ENCODE results near the gene FOLR1. TPM values are rescaled to one million over a fixed set of nuclear protein-coding genes. Genes with fewer than 3 reads are reported as not detected.

Gene FOLR1
- total and polyA plus RNA-seq, 2 donors (not counting 1 experiment from before 2014, with no cell fraction given) = 0.15 TPM; not detected in 1

- Histone ChIP-seq H2AFZ (ENCODE audit: low read length) (no peak overlapping the region), H3K4me1 (ENCODE audit: control insufficient read depth, extremely low read depth, insufficient read depth, low read length) (peaks cover 8% of the 10 kb centered on the region), H3K4me2 (ENCODE audit: extremely low read depth, insufficient read depth, low read length) (no peak overlapping the region), H3K27me3 (ENCODE audit: control insufficient read depth, insufficient read depth, low read length) (peaks cover 10% of the 10 kb centered on the region), H3K36me3 (ENCODE audit: control insufficient read depth, insufficient read depth, low read length) (no peaks in the 10 kb centered on the region), H3K9me3 (ENCODE audit: control insufficient read depth, insufficient read depth, low read depth, low read length) (no peaks in the 10 kb centered on the region), H3K27ac (ENCODE audit: insufficient read depth, low read length) (no peak overlapping the region), H3K9ac (ENCODE audit: insufficient read depth, low read length) (no peak overlapping the region), H3K79me2 (ENCODE audit: control insufficient read depth, insufficient read depth, low read length) (peaks cover 21% of the 10 kb centered on the region), H3K4me3 (replicated peaks in 1 of 4; ENCODE audit: control extremely low read depth in 1 of 4, insufficient read depth in 1 of 4, low read depth in 3 of 4, low read length in 4 of 4) (no peak overlapping the region), H4K20me1 (ENCODE audit: control insufficient read depth, extremely low read depth, insufficient read depth, low read length) (no peaks in the 10 kb centered on the region)
- TF ChIP-seq, protein P1, sequence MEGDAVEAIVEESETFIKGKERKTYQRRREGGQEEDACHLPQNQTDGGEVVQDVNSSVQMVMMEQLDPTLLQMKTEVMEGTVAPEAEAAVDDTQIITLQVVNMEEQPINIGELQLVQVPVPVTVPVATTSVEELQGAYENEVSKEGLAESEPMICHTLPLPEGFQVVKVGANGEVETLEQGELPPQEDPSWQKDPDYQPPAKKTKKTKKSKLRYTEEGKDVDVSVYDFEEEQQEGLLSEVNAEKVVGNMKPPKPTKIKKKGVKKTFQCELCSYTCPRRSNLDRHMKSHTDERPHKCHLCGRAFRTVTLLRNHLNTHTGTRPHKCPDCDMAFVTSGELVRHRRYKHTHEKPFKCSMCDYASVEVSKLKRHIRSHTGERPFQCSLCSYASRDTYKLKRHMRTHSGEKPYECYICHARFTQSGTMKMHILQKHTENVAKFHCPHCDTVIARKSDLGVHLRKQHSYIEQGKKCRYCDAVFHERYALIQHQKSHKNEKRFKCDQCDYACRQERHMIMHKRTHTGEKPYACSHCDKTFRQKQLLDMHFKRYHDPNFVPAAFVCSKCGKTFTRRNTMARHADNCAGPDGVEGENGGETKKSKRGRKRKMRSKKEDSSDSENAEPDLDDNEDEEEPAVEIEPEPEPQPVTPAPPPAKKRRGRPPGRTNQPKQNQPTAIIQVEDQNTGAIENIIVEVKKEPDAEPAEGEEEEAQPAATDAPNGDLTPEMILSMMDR (conservative IDR thresholded peaks at IDR 0.05 in 1 of 2, IDR thresholded peaks at IDR 0.05 in 1 of 2; ENCODE audit: low read depth in 1 of 2, low read length in 2 of 2) = no peak
- TF ChIP-seq EZH2 (IDR thresholded peaks at IDR 0.05; ENCODE audit: low read length, missing control alignments) = no peak
- no peak for DNase-seq (ENCODE audit: low read depth in 2 of 2)
Observed at GRCh38 chr11:72221386-72222075, 29.6 kb downstream of the FOLR1 start.

GRCh38 chr11:72222106-72222891 lies 30.4 kb downstream of the FOLR1 start:
- Histone ChIP-seq H3K4me2 (ENCODE audit: extremely low read depth, insufficient read depth, low read length) (peak overlapping the region; percentile 89), H3K9me3 (ENCODE audit: control insufficient read depth, insufficient read depth, low read depth, low read length) (no peaks in the 10 kb centered on the region), H3K27ac (ENCODE audit: insufficient read depth, low read length) (no peak overlapping the region), H3K9ac (ENCODE audit: insufficient read depth, low read length) (no peak overlapping the region), H3K4me1 (ENCODE audit: control insufficient read depth, extremely low read depth, insufficient read depth, low read length) (peaks cover 8% of the 10 kb centered on the region), H3K4me3 (replicated peaks in 1 of 4; ENCODE audit: control extremely low read depth in 1 of 4, insufficient read depth in 1 of 4, low read depth in 3 of 4, low read length in 4 of 4) (peak overlapping the region; percentile 65 to 97 (median 82)), H3K27me3 (ENCODE audit: control insufficient read depth, insufficient read depth, low read length) (peaks cover 9% of the 10 kb centered on the region), H4K20me1 (ENCODE audit: control insufficient read depth, extremely low read depth, insufficient read depth, low read length) (no peaks in the 10 kb centered on the region), H3K79me2 (ENCODE audit: control insufficient read depth, insufficient read depth, low read length) (peaks cover 28% of the 10 kb centered on the region), H2AFZ (ENCODE audit: low read length) (peak overlapping the region; percentile 69), H3K36me3 (ENCODE audit: control insufficient read depth, insufficient read depth, low read length) (no peaks in the 10 kb centered on the region)
- DNase-seq (ENCODE audit: low read depth in 2 of 2) = no peak
- TF ChIP-seq EZH2 (IDR thresholded peaks at IDR 0.05; ENCODE audit: low read length, missing control alignments) = no peak
- TF ChIP-seq, protein P1 (conservative IDR thresholded peaks at IDR 0.05 in 1 of 2, IDR thresholded peaks at IDR 0.05 in 1 of 2; ENCODE audit: low read depth in 1 of 2, low read length in 2 of 2) = no peak

DNA sequence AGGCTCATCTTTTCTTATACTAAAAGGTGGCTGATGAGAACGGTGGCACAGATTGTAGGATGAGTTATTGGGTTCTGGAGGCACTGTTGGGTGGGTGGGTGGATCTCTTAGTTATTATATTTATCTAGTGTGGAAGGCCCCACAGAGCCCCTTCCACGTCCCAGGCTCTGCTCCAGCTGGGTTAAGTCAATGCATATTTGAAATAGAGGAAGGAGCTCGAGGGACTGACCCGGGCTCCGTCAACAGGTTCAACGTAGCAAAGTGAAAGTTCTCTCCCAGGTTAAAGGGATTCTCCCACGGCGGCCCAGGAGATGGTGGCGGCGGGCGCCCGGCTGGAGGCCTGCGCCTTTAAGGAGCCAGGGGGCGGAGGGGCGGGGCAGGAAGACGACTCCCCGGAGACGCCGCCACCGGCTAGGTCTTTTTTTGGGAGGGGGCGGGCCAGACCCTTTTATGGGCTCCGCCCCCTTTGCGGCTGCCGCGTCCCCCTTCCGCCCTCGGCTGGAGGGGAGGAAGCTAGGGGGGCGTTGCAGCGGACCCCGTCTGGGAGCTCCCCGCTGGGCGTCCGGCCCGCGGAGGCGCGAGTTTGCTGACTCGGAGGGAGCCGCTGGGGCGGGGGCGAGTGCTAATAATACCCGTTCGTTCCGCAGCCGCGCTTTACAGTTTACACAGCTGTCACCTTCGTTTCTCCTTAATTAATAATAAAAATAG lies 31.1 kb downstream of the FOLR1 start:
- H4K20me1 ChIP-seq (ENCODE audit: control insufficient read depth, extremely low read depth, insufficient read depth, low read length) = no peaks in the 10 kb centered on the region
- H3K27me3 ChIP-seq (ENCODE audit: control insufficient read depth, insufficient read depth, low read length) = peaks cover 5% of the 10 kb centered on the region
- TF ChIP-seq EZH2 (IDR thresholded peaks at IDR 0.05; ENCODE audit: low read length, missing control alignments) = no peak
- TF ChIP-seq, protein P1 (conservative IDR thresholded peaks at IDR 0.05 in 1 of 2, IDR thresholded peaks at IDR 0.05 in 1 of 2; ENCODE audit: low read depth in 1 of 2, low read length in 2 of 2) = peak; percentile 32 to 33
- H3K36me3 ChIP-seq (ENCODE audit: control insufficient read depth, insufficient read depth, low read length) = peaks cover 6% of the 10 kb centered on the region
- peak overlapping the region; percentile 65 to 97 (median 82) for H3K4me3 ChIP-seq (replicated peaks in 1 of 4; ENCODE audit: control extremely low read depth in 1 of 4, insufficient read depth in 1 of 4, low read depth in 3 of 4, low read length in 4 of 4)
- no peaks in the 10 kb centered on the region for H3K9me3 ChIP-seq (ENCODE audit: control insufficient read depth, insufficient read depth, low read depth, low read length)
- peaks cover 31% of the 10 kb centered on the region for H3K79me2 ChIP-seq (ENCODE audit: control insufficient read depth, insufficient read depth, low read length)
- peak overlapping the region; percentile 89 for H3K4me2 ChIP-seq (ENCODE audit: extremely low read depth, insufficient read depth, low read length)
- H2AFZ ChIP-seq (ENCODE audit: low read length) = peak overlapping the region; percentile 69
- peak overlapping the region; percentile 72 for H3K27ac ChIP-seq (ENCODE audit: insufficient read depth, low read length)
- peak overlapping the region; percentile 62 for H3K9ac ChIP-seq (ENCODE audit: insufficient read depth, low read length)
- peaks cover 10% of the 10 kb centered on the region for H3K4me1 ChIP-seq (ENCODE audit: control insufficient read depth, extremely low read depth, insufficient read depth, low read length)
- peak; percentile 91 to 93 for DNase-seq (ENCODE audit: low read depth in 2 of 2)
